HL-60 (cell line): ENCODE data around the gene PCCB.

Experiments
- DNase-seq, 2 experiments: peaks; one replicate each; pipeline ENCODE4 v3.0.0-alpha.2; 2010 to 2020; ENCODE audit warnings: low read depth in 1 of 2, low spot score in 1 of 2
- H3K27ac ChIP-seq: fragments of 250-450 bp; sonication (Bioruptor Pico); replicated peaks from 2 replicates; pipeline ENCODE4 v1.5.1; 2020; ENCODE audit warnings: mild to moderate bottlenecking, moderate library complexity
- H3K27me3 ChIP-seq: fragments of 250-450 bp; sonication (Bioruptor Pico); 2 replicates; pipeline ENCODE4 v1.5.1; 2021; ENCODE audit warnings: mild to moderate bottlenecking, moderate library complexity; ENCODE audit not compliant: insufficient read depth, poor library complexity, severe bottlenecking
- H3K4me3 ChIP-seq: replicated peaks from 2 replicates; pipeline ENCODE4 v1.5.1; 2011; ENCODE audit warnings: mild to moderate bottlenecking, control low read depth, low read length; ENCODE audit not compliant: insufficient read depth
- GABPA ChIP-seq: IDR thresholded peaks from 2 replicates; pipeline ENCODE4 v1.6.1; 2012; ENCODE audit warnings: low read depth
- POLR2AphosphoS5 ChIP-seq: IDR thresholded peaks from 2 replicates; pipeline ENCODE4 v1.6.1; 2012; ENCODE audit warnings: low read depth
- REST ChIP-seq: IDR thresholded peaks from 2 replicates; pipeline ENCODE4 v1.6.1; 2012; ENCODE audit warnings: low read depth; ENCODE audit not compliant: insufficient replicate concordance
- SPI1 ChIP-seq: IDR thresholded peaks from 2 replicates; pipeline ENCODE4 v1.6.1; 2012; ENCODE audit warnings: low read depth, mild to moderate bottlenecking, borderline replicate concordance
- TF ChIP-seq, protein P1 (sequence below): IDR thresholded peaks from one replicate; pipeline ENCODE4 v1.5.1; 2011; ENCODE audit warnings: low read length, control low read depth, inconsistent platforms; ENCODE audit not compliant: insufficient read depth

Gene PCCB

GRCh38 chr3:136249091-136249490 is 1.0 kb upstream of the PCCB start:
- H3K27me3 ChIP-seq = no peaks in the 10 kb centered on the region
- no peak overlapping the region for H3K4me3 ChIP-seq
- no peak overlapping the region for H3K27ac ChIP-seq
- no peak for TF ChIP-seq GABPA
- TF ChIP-seq, protein P1, sequence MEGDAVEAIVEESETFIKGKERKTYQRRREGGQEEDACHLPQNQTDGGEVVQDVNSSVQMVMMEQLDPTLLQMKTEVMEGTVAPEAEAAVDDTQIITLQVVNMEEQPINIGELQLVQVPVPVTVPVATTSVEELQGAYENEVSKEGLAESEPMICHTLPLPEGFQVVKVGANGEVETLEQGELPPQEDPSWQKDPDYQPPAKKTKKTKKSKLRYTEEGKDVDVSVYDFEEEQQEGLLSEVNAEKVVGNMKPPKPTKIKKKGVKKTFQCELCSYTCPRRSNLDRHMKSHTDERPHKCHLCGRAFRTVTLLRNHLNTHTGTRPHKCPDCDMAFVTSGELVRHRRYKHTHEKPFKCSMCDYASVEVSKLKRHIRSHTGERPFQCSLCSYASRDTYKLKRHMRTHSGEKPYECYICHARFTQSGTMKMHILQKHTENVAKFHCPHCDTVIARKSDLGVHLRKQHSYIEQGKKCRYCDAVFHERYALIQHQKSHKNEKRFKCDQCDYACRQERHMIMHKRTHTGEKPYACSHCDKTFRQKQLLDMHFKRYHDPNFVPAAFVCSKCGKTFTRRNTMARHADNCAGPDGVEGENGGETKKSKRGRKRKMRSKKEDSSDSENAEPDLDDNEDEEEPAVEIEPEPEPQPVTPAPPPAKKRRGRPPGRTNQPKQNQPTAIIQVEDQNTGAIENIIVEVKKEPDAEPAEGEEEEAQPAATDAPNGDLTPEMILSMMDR = no peak
- TF ChIP-seq POLR2AphosphoS5 = no peak
- no peak for TF ChIP-seq SPI1
- TF ChIP-seq REST = no peak
- no peak for DNase-seq

- TF ChIP-seq SPI1 (no peak), POLR2AphosphoS5 (no peak), REST (no peak), GABPA (no peak)
- TF ChIP-seq, protein P1 = no peak
- peak; percentile 34 to 49 for DNase-seq
- no peaks in the 10 kb centered on the region for H3K27me3 ChIP-seq
- H3K4me3 ChIP-seq = peak overlapping the region; percentile 58
- peak overlapping the region; percentile 91 for H3K27ac ChIP-seq
Measured at GRCh38 chr3:136249593-136249992, 547 bp upstream of the PCCB start.

DNA sequence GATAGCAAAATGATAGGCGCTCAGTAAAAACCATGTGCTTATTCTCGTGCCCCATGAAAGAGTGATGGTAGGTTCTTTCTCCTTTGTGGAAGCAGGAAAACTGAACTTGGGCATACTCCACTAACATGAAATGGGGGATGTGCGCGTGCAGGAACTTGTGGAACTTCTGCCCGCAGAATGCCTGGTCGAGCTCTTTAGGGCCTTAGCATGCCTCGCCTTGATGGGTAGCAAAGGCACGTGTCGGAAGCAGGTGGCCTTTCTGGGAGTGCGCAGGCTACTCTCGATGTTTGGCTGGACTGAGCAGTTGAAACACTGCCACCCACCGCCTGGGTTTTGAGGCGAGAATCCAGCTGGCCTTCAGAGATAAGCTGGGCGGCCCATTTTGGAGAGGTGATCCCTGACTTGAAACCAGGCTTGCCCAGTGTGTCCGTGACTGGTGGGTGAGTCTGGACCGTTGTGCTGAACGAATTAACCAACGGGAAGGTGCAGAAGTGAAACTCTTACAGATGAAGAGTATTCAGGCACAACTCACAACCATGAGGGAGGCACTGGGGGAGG is 842 bp downstream of the PCCB start:
- Histone ChIP-seq H3K4me3 (peak overlapping the region; percentile 58), H3K27me3 (no peaks in the 10 kb centered on the region), H3K27ac (peak overlapping the region; percentile 91)
- TF ChIP-seq SPI1 (no peak), GABPA (no peak), REST (no peak), POLR2AphosphoS5 (no peak; the same call in none of the 2 replicates)
- TF ChIP-seq, protein P1 = peak; percentile 20
- DNase-seq = peak; percentile 75
